ENCODE measurements around the gene CETP. TPM values are rescaled to one million over a fixed set of nuclear protein-coding genes. Genes with fewer than 3 reads are reported as not detected.

CETP gene
- total and polyA plus RNA-seq, 2 donors (not counting 1 experiment from before 2014, with no cell fraction given): 0.06 TPM; not detected in 1

- peaks cover 24% of the 10 kb centered on the region for H3K79me2 ChIP-seq (ENCODE audit: control insufficient read depth, insufficient read depth, low read length)
These were observed 48.0 kb downstream of the CETP start for GRCh38 chr16:57009643-57010170.

GRCh38 chr16:57012353-57012752, 50.6 kb downstream of the CETP start:
- Histone ChIP-seq H3K27ac (ENCODE audit: insufficient read depth, low read length) (no peak overlapping the region), H3K36me3 (ENCODE audit: control insufficient read depth, insufficient read depth, low read length) (peaks cover 7% of the 10 kb centered on the region), H3K4me1 (ENCODE audit: control insufficient read depth, extremely low read depth, insufficient read depth, low read length) (peaks cover 7% of the 10 kb centered on the region), H2AFZ (ENCODE audit: low read length) (no peak overlapping the region), H3K27me3 (ENCODE audit: control insufficient read depth, insufficient read depth, low read length) (no peaks in the 10 kb centered on the region), H4K20me1 (ENCODE audit: control insufficient read depth, extremely low read depth, insufficient read depth, low read length) (no peaks in the 10 kb centered on the region), H3K9ac (ENCODE audit: insufficient read depth, low read length) (no peak overlapping the region), H3K79me2 (ENCODE audit: control insufficient read depth, insufficient read depth, low read length) (peaks cover 32% of the 10 kb centered on the region), H3K4me2 (ENCODE audit: extremely low read depth, insufficient read depth, low read length) (peak overlapping the region; percentile 11), H3K4me3 (replicated peaks in 1 of 4; ENCODE audit: control extremely low read depth in 1 of 4, insufficient read depth in 1 of 4, low read depth in 3 of 4, low read length in 4 of 4) (no peak overlapping the region), H3K9me3 (ENCODE audit: control insufficient read depth, insufficient read depth, low read depth, low read length) (no peaks in the 10 kb centered on the region)
- no peak for DNase-seq (ENCODE audit: low read depth in 2 of 2)
- TF ChIP-seq CTCF (conservative IDR thresholded peaks at IDR 0.05 in 1 of 2, IDR thresholded peaks at IDR 0.05 in 1 of 2; ENCODE audit: low read depth in 1 of 2, low read length in 2 of 2) (no peak), EZH2 (IDR thresholded peaks at IDR 0.05; ENCODE audit: low read length, missing control alignments) (no peak)

More at GRCh38 chr16:57009643-57010170, 48.0 kb downstream of the CETP start:
- Histone ChIP-seq H4K20me1 (ENCODE audit: control insufficient read depth, extremely low read depth, insufficient read depth, low read length) (no peaks in the 10 kb centered on the region), H3K4me1 (ENCODE audit: control insufficient read depth, extremely low read depth, insufficient read depth, low read length) (peaks cover 7% of the 10 kb centered on the region), H3K4me2 (ENCODE audit: extremely low read depth, insufficient read depth, low read length) (no peak overlapping the region), H2AFZ (ENCODE audit: low read length) (no peak overlapping the region), H3K9me3 (ENCODE audit: control insufficient read depth, insufficient read depth, low read depth, low read length) (no peaks in the 10 kb centered on the region), H3K27ac (ENCODE audit: insufficient read depth, low read length) (no peak overlapping the region), H3K27me3 (ENCODE audit: control insufficient read depth, insufficient read depth, low read length) (no peaks in the 10 kb centered on the region), H3K36me3 (ENCODE audit: control insufficient read depth, insufficient read depth, low read length) (no peaks in the 10 kb centered on the region), H3K4me3 (replicated peaks in 1 of 4; ENCODE audit: control extremely low read depth in 1 of 4, insufficient read depth in 1 of 4, low read depth in 3 of 4, low read length in 4 of 4) (no peak overlapping the region), H3K9ac (ENCODE audit: insufficient read depth, low read length) (no peak overlapping the region)
- TF ChIP-seq CTCF (conservative IDR thresholded peaks at IDR 0.05 in 1 of 2, IDR thresholded peaks at IDR 0.05 in 1 of 2; ENCODE audit: low read depth in 1 of 2, low read length in 2 of 2) (no peak), EZH2 (IDR thresholded peaks at IDR 0.05; ENCODE audit: low read length, missing control alignments) (no peak)
- DNase-seq (ENCODE audit: low read depth in 2 of 2): no peak

GRCh38 chr16:57013229-57013628, 51.5 kb downstream of the CETP start:
- no peaks in the 10 kb centered on the region for H4K20me1 ChIP-seq (ENCODE audit: control insufficient read depth, extremely low read depth, insufficient read depth, low read length)
- DNase-seq (ENCODE audit: low read depth in 2 of 2): peak in 1 of 2 donors; percentile 87
- H3K4me2 ChIP-seq (ENCODE audit: extremely low read depth, insufficient read depth, low read length): no peak overlapping the region
- H3K4me1 ChIP-seq (ENCODE audit: control insufficient read depth, extremely low read depth, insufficient read depth, low read length): peaks cover 7% of the 10 kb centered on the region
- H3K9me3 ChIP-seq (ENCODE audit: control insufficient read depth, insufficient read depth, low read depth, low read length): no peaks in the 10 kb centered on the region
- H3K27me3 ChIP-seq (ENCODE audit: control insufficient read depth, insufficient read depth, low read length): no peaks in the 10 kb centered on the region
- peaks cover 32% of the 10 kb centered on the region for H3K79me2 ChIP-seq (ENCODE audit: control insufficient read depth, insufficient read depth, low read length)
- peaks cover 14% of the 10 kb centered on the region for H3K36me3 ChIP-seq (ENCODE audit: control insufficient read depth, insufficient read depth, low read length)
- H3K9ac ChIP-seq (ENCODE audit: insufficient read depth, low read length): no peak overlapping the region
- H2AFZ ChIP-seq (ENCODE audit: low read length): no peak overlapping the region
- H3K4me3 ChIP-seq (replicated peaks in 1 of 4; ENCODE audit: control extremely low read depth in 1 of 4, insufficient read depth in 1 of 4, low read depth in 3 of 4, low read length in 4 of 4): no peak overlapping the region
- TF ChIP-seq CTCF (conservative IDR thresholded peaks at IDR 0.05 in 1 of 2, IDR thresholded peaks at IDR 0.05 in 1 of 2; ENCODE audit: low read depth in 1 of 2, low read length in 2 of 2) (no peak), EZH2 (IDR thresholded peaks at IDR 0.05; ENCODE audit: low read length, missing control alignments) (no peak)
- H3K27ac ChIP-seq (ENCODE audit: insufficient read depth, low read length): no peak overlapping the region

Measured in fibroblast of lung (primary cell).